Measurements from ENCODE around the gene TNNC2.

DNA sequence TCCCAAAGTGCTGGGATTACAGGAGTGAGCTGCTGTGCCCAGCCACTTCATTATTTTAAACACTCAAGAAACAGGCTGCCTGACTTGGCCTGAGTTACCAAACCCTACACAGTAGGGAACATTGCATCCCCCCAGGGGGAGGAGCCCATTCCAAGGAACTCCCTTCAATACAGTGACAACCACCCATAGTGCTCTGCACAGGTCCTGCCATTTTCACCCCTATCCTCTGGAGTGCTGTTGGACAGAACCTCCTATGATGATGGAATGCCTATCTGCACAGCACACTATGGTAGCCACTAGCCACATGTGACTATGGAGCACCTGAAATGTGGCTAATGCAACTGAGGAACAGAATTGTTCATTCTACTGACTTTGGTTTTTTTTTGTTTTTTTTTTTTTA, 18.3 kb upstream of the TNNC2 start:
- TF ChIP-seq, protein P1, sequence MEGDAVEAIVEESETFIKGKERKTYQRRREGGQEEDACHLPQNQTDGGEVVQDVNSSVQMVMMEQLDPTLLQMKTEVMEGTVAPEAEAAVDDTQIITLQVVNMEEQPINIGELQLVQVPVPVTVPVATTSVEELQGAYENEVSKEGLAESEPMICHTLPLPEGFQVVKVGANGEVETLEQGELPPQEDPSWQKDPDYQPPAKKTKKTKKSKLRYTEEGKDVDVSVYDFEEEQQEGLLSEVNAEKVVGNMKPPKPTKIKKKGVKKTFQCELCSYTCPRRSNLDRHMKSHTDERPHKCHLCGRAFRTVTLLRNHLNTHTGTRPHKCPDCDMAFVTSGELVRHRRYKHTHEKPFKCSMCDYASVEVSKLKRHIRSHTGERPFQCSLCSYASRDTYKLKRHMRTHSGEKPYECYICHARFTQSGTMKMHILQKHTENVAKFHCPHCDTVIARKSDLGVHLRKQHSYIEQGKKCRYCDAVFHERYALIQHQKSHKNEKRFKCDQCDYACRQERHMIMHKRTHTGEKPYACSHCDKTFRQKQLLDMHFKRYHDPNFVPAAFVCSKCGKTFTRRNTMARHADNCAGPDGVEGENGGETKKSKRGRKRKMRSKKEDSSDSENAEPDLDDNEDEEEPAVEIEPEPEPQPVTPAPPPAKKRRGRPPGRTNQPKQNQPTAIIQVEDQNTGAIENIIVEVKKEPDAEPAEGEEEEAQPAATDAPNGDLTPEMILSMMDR (conservative IDR thresholded peaks at IDR 0.05) = no peak
- no peak for TF ChIP-seq EZH2 (IDR thresholded peaks at IDR 0.05; ENCODE audit: low read depth)
